GM12878 (cell line): ENCODE data around the gene COPZ1. TPM values are rescaled to one million over a fixed set of nuclear protein-coding genes. Genes with fewer than 3 reads are reported as not detected.

Experiments
- ATF2 ChIP-seq: IDR thresholded peaks from 2 replicates; pipeline ENCODE4 v1.6.1; 2012; ENCODE audit warnings: low read length, inconsistent platforms
- CREB1 ChIP-seq: IDR thresholded peaks from 2 replicates; pipeline ENCODE4 v1.6.1; 2012; ENCODE audit warnings: low read depth, mild to moderate bottlenecking, inconsistent platforms
- DPF2 ChIP-seq: fragments of 450-650 bp; IDR thresholded peaks from 2 replicates; pipeline ENCODE4 v1.6.1; 2017; ENCODE audit warnings: mild to moderate bottlenecking
- E2F4 ChIP-seq: IDR thresholded peaks from 2 replicates; pipeline ENCODE4 v1.6.1; 2012; ENCODE audit warnings: low read depth, low read length, improper control_type of control experiment
- EED ChIP-seq: sonication (generic); IDR thresholded peaks from 2 replicates; pipeline ENCODE4 v1.6.1; 2016; ENCODE audit warnings: antibody characterized with exemption, low read depth
- HCFC1 ChIP-seq: fragments of 150-350 bp; IDR thresholded peaks from 2 replicates; pipeline ENCODE4 v1.6.1; 2014; ENCODE audit warnings: low read length
- HDGF ChIP-seq: fragments of 450-650 bp; IDR thresholded peaks from 2 replicates; pipeline ENCODE4 v1.6.1; 2016; ENCODE audit warnings: antibody characterized with exemption
- IKZF1 ChIP-seq: fragments of 450-650 bp; conservative IDR thresholded peaks from 2 replicates; pipeline ENCODE4 v1.6.1; 2017; ENCODE audit warnings: antibody characterized with exemption, mild to moderate bottlenecking
- KDM1A ChIP-seq: fragments of 200-600 bp; sonication (generic); IDR thresholded peaks from 2 replicates; pipeline ENCODE4 v1.6.1; 2016; ENCODE audit warnings: borderline replicate concordance
- MXI1 ChIP-seq: fragments of 150-350 bp; IDR thresholded peaks from 2 replicates; pipeline ENCODE4 v1.6.1; 2011; ENCODE audit warnings: low read depth, mild to moderate bottlenecking, inconsistent platforms, low read length, improper control_type of control experiment
- MYC ChIP-seq: IDR thresholded peaks from 2 replicates; pipeline ENCODE4 v1.6.1; 2011; ENCODE audit warnings: mild to moderate bottlenecking, low read length, moderate library complexity, inconsistent platforms; ENCODE audit not compliant: insufficient read depth, insufficient replicate concordance, insufficient read length, severe bottlenecking
- POLR2AphosphoS5 ChIP-seq: IDR thresholded peaks from 2 replicates; pipeline ENCODE4 v1.6.1; 2011; ENCODE audit warnings: mild to moderate bottlenecking, low read length, inconsistent platforms
- RCOR1 ChIP-seq: conservative IDR thresholded peaks from 2 replicates; pipeline ENCODE4 v1.6.1; 2012; ENCODE audit warnings: low read depth, low read length, improper control_type of control experiment
- RELB ChIP-seq: fragments of 450-650 bp; IDR thresholded peaks from 2 replicates; pipeline ENCODE4 v1.6.1; 2017; ENCODE audit warnings: low read depth, mild to moderate bottlenecking, moderate library complexity
- SP1 ChIP-seq: IDR thresholded peaks from one replicate; pipeline ENCODE4 v1.6.1; 2011; ENCODE audit warnings: low read depth, low read length
- SPI1 ChIP-seq: IDR thresholded peaks from 2 replicates; pipeline ENCODE4 v1.6.1; 2011; ENCODE audit warnings: low read depth, mild to moderate bottlenecking, low read length, moderate library complexity, borderline replicate concordance; ENCODE audit not compliant: insufficient read depth
- SREBF2 ChIP-seq: IDR thresholded peaks from 2 replicates; pipeline ENCODE4 v1.6.1; 2012; ENCODE audit warnings: mild to moderate bottlenecking, low read length
- TBL1XR1 ChIP-seq: IDR thresholded peaks from 2 replicates; pipeline ENCODE4 v1.6.1; 2012; ENCODE audit warnings: low read depth, low read length, improper control_type of control experiment
- YY1 ChIP-seq: IDR thresholded peaks from 2 replicates; pipeline ENCODE4 v1.6.1; 2011; ENCODE audit warnings: low read depth, mild to moderate bottlenecking, low read length
- ZNF217 ChIP-seq: fragments of 450-650 bp; IDR thresholded peaks from 2 replicates; pipeline ENCODE4 v1.6.1; 2017; ENCODE audit warnings: antibody characterized with exemption, mild to moderate bottlenecking
- ZNF274 ChIP-seq: IDR thresholded peaks from one replicate; pipeline ENCODE4 v1.8.0; 2011; ENCODE audit not compliant: insufficient read length, insufficient read depth
- ZNF687 ChIP-seq: fragments of 450-650 bp; IDR thresholded peaks from 2 replicates; pipeline ENCODE4 v1.6.1; 2017; ENCODE audit warnings: mild to moderate bottlenecking, moderate library complexity
- polyA plus RNA-seq, 11 experiments: library from polyadenylated mRNA; depleted of rRNA in 4 of 11; unstranded in 6 of 11; stranded (reverse) in 5 of 11; fragments of >200 nt; fragmentation: Nextera tagmentation in 4 of 11; fragmentation: Illumina TruSeq in 1 of 11; extraction: Ambion mirVana in 4 of 11; extraction: Trizol in 1 of 11; gene quantifications; 1 replicate in 1 of 11; 2 replicates in 10 of 11; pipeline versions ENCODE4 v1.2.1 to v1.2.3, GENCODE V29; 2011 to 2016; ENCODE audit warnings: inconsistent platforms in 2 of 11, missing spikeins in 2 of 11, low read depth in 1 of 11
- total RNA-seq, 4 experiments: library from RNA; depleted of rRNA in 3 of 4; stranded (reverse); fragments of >200 nt in 3 of 4; fragmentation: Illumina TruSeq in 1 of 4; extraction: Trizol in 1 of 4; gene quantifications; 2 replicates each; pipeline versions ENCODE4 v1.2.1 to v1.2.3, GENCODE V29; 2013 to 2021
- TF ChIP-seq, protein P1 (sequence below): IDR thresholded peaks from 2 replicates; pipeline ENCODE4 v1.6.1; 2012; ENCODE audit warnings: low read depth, low read length, improper control_type of control experiment

COPZ1 gene
- total and polyA plus RNA-seq, 10 of the 15 experiments (the other 5 are each of a cell fraction or from before 2014, with no cell fraction given), result 112 to 378 (median 184) TPM

DNA sequence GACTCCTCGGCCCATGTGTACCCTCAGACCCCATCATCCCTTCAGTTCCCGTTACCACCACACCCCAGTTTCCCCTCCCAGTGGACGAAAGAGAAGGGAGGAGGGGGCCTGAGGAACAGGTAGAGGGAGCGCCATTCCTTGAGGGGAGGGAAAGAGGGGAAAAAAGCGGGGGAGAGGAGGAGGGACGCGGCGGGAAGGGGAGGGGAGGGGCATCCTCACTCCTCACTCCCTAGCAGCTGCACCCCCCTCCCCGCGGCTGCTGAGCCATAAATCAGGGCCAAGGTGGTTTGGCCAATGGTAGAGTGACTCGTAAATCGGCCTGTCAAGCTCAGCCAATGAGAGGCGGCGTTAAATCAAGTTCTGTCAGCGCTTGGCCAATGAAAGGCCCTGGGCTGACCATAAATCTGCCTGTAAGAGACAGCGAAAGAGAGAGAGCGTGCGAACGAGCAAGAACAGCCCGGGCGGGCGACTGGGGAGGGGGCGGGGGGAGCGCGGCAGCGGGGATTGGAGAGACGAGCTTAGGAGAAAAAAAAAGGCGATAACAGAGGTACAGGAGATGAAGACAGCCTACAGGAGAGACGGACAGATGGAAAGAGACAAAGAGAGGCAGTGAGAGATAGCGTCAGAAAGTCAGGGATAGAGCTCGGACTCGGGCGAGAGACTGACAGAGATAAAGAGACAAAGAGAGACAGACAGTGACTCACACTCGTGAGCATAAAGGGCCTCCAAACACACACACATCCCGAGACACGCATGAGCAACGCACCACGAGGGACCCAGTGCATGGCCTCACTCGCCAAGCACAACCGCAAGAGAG lies 34.2 kb downstream of the COPZ1 start (continued):
- TF ChIP-seq ZNF274 (no peak), MXI1 (peak; percentile 83), SREBF2 (peak; percentile 81), CREB1 (peak; percentile 82), DPF2 (peak; percentile 78), SP1 (peak; percentile 97), RELB (peak; percentile 61; the same call in 1 of the 2 replicates), HCFC1 (no peak), IKZF1 (peak; percentile 48; the same call in 1 of the 2 replicates), POLR2AphosphoS5 (peak; percentile 68; the same call in 1 of the 2 replicates), ZNF217 (no peak), YY1 (no peak), TBL1XR1 (no peak), ATF2 (peak; percentile 17; the same call in 1 of the 2 replicates), E2F4 (peak; percentile 47; the same call in 1 of the 2 replicates), ZNF687 (peak; percentile 39; the same call in 1 of the 2 replicates), HDGF (peak; percentile 65), EED (peak; percentile 64; the same call in 1 of the 2 replicates), KDM1A (no peak), MYC (no peak), SPI1 (no peak), RCOR1 (0 out of 2 replicates have a peak, but pooled peaks have one; percentile 67)
- TF ChIP-seq, protein P1, sequence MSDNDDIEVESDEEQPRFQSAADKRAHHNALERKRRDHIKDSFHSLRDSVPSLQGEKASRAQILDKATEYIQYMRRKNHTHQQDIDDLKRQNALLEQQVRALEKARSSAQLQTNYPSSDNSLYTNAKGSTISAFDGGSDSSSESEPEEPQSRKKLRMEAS, result peak; percentile 47; the same call in 1 of the 2 replicates
